NCI-H510A treated with DMSO at 0.1 percent for 48 hours (cell line): Measurements from ENCODE around the gene SLC17A9.

ENCODE experiments used
- DNase-seq: peaks from one replicate; lab custom pipeline; 2025; lab: John Stamatoyannopoulos, UW

Gene SLC17A9

GRCh38 chr20:62984666-62985443 lies 32.3 kb downstream of the SLC17A9 start:
- no peak for DNase-seq

DNA sequence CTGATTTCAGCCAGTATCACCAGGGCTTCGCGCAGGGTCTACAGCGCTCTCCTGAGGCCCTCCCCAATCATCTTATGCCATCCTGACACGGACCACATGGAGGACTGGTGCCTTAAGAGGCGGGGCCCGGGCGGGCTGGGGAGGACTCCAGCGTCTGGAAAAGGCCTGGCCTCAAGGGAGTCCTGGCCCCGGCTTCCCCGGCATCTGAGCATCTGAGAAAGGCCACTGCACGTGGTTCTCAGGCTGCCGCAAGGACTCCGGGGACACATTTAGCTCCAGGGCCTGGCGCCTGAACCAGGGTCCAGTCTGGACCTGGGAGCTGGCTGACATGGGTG lies 32.9 kb downstream of the SLC17A9 start:
- DNase-seq = no peak

DNA sequence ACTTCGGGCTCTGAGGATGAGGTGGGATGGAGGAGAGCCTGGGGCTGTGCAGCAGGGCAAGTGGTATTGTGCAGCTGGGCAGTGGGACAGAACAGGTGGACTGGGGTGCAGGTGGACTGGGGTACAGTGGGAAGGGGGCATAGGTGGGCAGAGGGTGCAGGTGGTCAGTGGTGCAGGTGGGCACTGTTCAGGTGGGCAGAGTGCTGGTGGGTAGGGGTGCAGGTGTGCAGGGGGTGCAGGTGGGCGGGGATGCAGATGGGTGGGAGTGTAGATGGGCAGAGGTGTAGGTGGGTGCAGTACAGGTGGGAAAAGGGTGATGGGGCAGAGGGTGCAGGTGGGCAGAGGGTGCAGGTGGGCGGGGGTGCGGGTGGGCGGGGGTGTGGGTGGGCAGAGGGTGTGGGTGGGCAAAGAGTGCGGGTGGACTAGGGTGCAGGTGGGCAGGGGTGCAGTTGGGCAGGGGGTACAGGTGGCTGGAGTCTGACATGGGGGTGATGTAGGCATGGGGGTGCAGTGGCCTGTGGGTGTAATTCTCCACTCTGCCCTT lies 33.8 kb downstream of the SLC17A9 start:
- no peak for DNase-seq

GRCh38 chr20:62987114-62987513 lies 34.6 kb downstream of the SLC17A9 start:
- DNase-seq = no peak

GRCh38 chr20:62989201-62989601 lies 36.7 kb downstream of the SLC17A9 start:
- no peak for DNase-seq

DNA sequence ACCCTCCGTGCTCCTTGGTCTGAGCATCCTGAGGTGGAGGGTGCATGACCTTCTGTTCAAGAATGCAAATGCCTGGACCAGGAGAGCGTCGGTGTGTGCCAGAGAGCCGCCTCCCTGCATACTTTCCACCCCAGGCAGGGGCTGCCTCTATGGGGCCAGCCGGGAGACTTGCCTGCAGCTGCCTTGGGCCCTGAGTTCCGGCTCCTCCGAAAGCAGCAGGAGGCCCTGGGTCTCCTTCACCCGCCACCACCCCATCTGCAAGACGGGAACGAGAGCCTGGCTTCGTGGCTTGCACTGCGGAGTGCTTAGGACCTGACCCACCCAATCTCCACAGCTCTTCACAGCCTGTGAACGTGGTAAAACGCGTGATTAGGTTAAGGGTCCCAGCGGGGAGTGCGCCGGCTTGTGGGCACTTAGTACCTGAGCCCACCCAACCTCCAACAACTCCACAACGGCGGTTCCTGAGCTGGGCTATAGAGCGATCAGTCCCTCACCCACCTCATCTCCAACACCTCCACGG lies 37.9 kb downstream of the SLC17A9 start:
- no peak for DNase-seq

GRCh38 chr20:62991196-62991807 lies 38.8 kb downstream of the SLC17A9 start:
- DNase-seq = no peak

- no peak for DNase-seq
Observed at GRCh38 chr20:62991863-62992262, 39.4 kb downstream of the SLC17A9 start.

- no peak for DNase-seq
Observed at GRCh38 chr20:62993856-62994494, 41.5 kb downstream of the SLC17A9 start.

DNA sequence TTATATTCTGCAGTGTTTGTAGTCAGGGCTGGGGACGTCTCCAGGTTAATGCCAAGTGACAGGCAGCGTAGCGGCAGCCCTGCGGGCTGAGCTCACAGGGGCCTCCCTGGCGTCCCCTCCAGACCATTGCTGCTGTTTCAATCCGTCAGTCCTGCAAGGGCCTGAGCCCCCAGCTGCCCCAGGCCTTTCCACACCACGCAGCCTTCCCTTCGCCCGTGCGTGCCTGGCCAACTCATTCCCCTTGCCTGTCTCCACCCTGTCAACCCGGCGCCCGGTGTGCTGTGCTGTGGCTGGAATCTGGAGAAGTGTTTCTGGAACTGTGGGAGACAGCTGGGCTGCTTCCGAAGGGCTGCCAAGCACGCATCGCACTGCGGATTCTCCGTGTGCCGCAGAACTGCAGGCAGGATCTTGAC lies 42.4 kb downstream of the SLC17A9 start:
- DNase-seq = no peak

GRCh38 chr20:62995481-62995880 lies 43.0 kb downstream of the SLC17A9 start:
- DNase-seq = no peak

DNA sequence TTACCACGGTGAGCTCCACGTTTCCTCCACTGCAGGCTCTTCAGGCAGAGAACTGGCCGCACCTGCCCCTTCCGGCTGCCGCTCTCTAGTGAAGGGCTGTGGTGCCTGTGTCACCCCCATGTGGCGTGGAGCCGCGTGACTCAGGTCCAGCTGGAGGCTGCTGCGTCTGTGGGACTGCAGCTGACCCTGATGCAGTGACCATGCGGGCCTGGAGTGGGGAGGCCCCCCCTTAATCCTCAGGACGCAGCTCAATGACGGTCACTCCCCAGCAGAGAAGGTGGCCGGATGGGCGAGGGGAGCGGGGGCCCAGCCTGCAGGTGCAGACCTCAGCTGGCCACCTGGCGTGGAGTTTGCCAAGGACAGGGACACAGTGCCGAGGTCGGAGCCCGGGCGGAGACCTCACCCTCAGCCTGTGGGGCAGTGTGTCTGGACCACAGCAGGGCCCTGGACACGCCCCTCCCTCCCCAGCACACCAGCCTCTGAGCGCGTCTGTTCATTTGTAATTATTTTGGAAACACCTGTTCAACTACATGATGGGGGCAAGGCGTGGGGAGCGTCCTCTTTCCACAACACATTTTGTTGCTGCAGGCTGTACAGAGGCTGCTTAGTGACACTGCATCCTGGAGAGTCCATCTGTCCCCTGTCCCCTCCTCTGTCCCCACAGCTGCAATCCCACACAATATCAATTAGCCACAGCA lies 43.5 kb downstream of the SLC17A9 start:
- DNase-seq = no peak

- DNase-seq = no peak
Observed at GRCh38 chr20:62996596-62996982, 44.1 kb downstream of the SLC17A9 start.

DNA sequence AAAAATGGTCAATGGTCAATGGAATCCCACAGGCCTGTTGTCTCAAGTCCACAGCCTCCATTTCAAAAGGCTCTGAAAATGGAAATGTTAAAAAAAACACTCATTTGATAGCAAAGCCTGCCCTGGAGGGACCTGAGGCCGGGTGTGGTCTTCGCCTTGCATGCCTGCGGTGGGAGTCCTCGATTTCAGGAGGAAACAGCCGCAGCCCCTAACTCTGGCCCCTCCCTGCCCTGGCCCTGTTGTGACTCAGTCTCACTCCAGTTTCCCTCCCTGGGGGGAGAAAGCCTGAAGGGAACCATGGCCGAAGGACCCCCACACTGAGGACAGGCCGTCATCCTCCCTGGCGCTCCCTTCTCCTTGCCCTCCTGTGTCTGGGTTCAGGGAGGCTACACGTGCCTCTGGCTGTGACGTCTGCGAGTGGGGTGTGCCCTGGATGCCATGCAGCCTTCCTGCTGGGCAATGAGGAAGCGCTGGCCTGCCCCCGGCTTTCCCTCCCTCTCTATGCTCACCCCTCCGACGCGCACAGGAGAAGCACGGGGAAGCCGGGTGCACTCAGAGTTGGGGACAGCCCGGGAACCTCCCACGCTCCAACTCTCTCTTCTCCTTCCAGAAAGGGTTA lies 45.0 kb downstream of the SLC17A9 start:
- DNase-seq = no peak

DNA sequence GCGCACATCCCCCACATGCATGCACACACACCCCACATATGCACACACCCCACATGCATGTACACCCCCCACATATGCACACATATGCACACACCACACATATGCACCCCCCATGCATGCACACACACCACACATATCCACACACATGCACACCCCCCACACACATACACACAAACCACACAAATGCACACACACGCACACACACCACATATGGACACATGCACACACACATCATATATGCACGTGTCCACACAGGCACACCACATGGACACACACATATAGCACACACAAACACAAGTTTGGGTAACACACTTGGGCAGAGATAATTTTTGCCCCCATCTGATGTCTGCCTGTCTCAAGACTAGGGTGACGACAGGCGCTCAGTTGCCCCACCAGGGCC lies 45.9 kb downstream of the SLC17A9 start:
- DNase-seq = no peak

- no peak for DNase-seq
Observed at GRCh38 chr20:62999580-62999979, 47.1 kb downstream of the SLC17A9 start.

GRCh38 chr20:63000036-63000435 lies 47.5 kb downstream of the SLC17A9 start:
- DNase-seq = no peak

- no peak for DNase-seq
Observed at GRCh38 chr20:63000958-63001357, 48.4 kb downstream of the SLC17A9 start.

DNA sequence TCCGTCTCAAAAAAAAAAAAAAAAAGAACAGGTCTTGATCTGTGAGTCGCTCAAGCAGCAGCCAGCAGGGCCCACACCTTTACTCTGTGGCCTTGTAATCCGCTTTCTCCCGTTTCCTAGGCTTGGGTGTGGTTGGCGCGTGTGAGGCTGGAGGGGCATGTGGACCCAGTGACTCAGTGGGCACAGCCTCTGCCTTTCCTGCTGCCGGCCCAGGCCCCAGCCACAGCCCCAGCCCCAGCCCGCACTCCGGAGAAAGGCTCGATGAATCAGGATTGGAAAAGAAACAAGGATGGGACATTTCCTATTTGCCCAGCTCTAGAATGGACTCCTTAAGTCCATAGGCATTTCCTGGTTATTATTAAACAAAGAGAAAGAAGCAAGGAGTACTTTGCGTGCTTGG lies 50.0 kb downstream of the SLC17A9 start:
- DNase-seq = no peak

GRCh38 chr20:63003546-63003945 lies 51.0 kb downstream of the SLC17A9 start:
- DNase-seq = no peak

DNA sequence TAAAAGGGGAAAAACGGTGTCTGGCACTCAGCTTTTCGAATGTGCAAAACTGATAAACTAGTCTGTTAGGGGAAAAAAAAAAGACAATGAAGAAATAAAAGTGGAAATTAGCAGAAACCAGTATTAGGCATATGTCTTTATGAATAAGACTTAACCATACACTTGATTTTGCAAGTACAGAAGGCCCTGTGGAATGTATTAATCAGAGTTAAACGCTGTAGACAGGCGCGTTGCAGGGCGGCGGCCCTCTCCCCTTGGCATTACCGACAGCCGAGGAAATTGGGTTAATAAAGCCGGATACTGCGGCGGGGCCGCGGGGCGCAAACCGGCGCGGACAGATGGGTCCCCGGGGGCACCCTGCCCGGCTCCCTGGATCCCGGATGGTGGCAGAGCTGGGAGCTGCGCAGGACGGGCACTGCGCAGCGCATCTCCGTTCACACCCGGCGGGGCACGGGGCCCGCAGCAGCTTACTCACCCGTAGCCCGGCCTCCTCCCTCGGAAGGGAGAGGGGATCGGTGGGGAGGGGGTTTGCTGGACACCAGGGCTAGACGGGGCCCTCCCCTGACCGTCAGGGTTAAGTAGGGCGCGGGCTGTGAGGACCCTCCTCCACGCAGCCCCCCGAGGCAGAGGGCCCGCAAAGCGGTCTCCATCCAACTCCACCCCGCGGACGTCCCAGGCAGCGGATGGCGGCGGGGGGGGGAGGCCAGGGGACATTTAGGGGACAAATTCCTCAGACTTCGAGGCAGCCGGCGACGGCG lies 52.3 kb downstream of the SLC17A9 start:
- no peak for DNase-seq
